Adrenal gland (tissue), 12 donors: ENCODE data around the gene PPP1R9B. TPM values are rescaled to one million over a fixed set of nuclear protein-coding genes. Genes with fewer than 3 reads are reported as not detected.

Experiments
- DNase-seq, 7 donors: peaks; one replicate each; pipeline ENCODE4 v3.0.0-alpha.2; 2019 to 2020
- H3K27ac ChIP-seq, 5 donors: fragments of 200-600 bp; sonication (generic) in 4 of 5; 1 replicate in 3 of 5; 2 replicates in 2 of 5; pipeline versions ENCODE4 v1.5.1 to v1.8.0; 2016 to 2020; ENCODE audit warnings: mild to moderate bottlenecking in 1 of 5
- H3K27me3 ChIP-seq: fragments of 200-600 bp; 2 replicates; pipeline ENCODE4 v1.8.0; 2021
- H3K36me3 ChIP-seq, 2 donors: fragments of 200-600 bp; replicated peaks in 1 of 2; 1 replicate in 1 of 2; 2 replicates in 1 of 2; pipeline versions ENCODE4 v1.5.1 to v1.8.0; 2018 to 2022
- H3K4me1 ChIP-seq, 2 donors: fragments of 200-600 bp; replicated peaks in 1 of 2; 1 replicate in 1 of 2; 2 replicates in 1 of 2; pipeline versions ENCODE4 v1.5.1 to v1.8.0; 2018 to 2021
- H3K4me3 ChIP-seq, 4 donors: fragments of 200-600 bp; sonication (generic) in 3 of 4; one replicate each; pipeline ENCODE4 v1.5.1; 2016 to 2018
- H3K9me3 ChIP-seq, 3 donors: fragments of 200-600 bp; sonication (generic) in 1 of 3; replicated peaks in 1 of 3; 1 replicate in 2 of 3; 2 replicates in 1 of 3; pipeline versions ENCODE4 v1.5.1 to v1.8.0; 2016 to 2021
- CTCF ChIP-seq, 6 experiments: fragments of 450-650 bp in 4 of 6; fragments of 200-600 bp in 2 of 6; sonication (generic) in 1 of 6; IDR thresholded peaks; 1 replicate in 5 of 6; 2 replicates in 1 of 6; pipeline versions ENCODE4 v1.5.1 to v1.8.0; 2016 to 2021; ENCODE audit warnings: antibody characterized with exemption in 6 of 6, mild to moderate bottlenecking in 2 of 6, moderate library complexity in 1 of 6
- POLR2A ChIP-seq, 2 donors: fragments of 450-650 bp; IDR thresholded peaks; one replicate each; pipeline ENCODE4 v1.6.1; 2017; ENCODE audit warnings: antibody characterized with exemption in 2 of 2, mild to moderate bottlenecking in 2 of 2, moderate library complexity in 1 of 2
- WGBS, 4 donors: extraction: QIAGEN DNeasy Blood & Tissue Kit in 2 of 4; methylation state at CpG; one replicate each; pipeline versions ENCODE4 v1.1.5 to v1.1.7; 2013 to 2017; 5-methylcytosine and 5-hydroxymethylcytosine counted together
- intact Hi-C, 2 donors: fragments of 100-400 bp; cut with DNase I; formaldehyde crosslinking; loops; one replicate each; pipeline versions ENCODE4 v1.14.1 to v1.15.0; 2022 to 2023
- polyA plus RNA-seq, 3 donors: library from polyadenylated mRNA; stranded (reverse); fragments of 200-250 nt in 2 of 3; fragments of 350-450 nt in 1 of 3; fragmentation: Illumina TruSeq in 1 of 3; extraction: RNeasy Lipid Tissue Mini Kit (QIAGEN cat#74804) in 1 of 3; gene quantifications; one replicate each; pipeline ENCODE4 v1.2.3, GENCODE V29; 2013 to 2014
- total RNA-seq, 9 donors: library from RNA; depleted of rRNA in 4 of 9; stranded (reverse); fragments of >200 nt in 4 of 9; fragments of 120-200 nt in 1 of 9; fragmentation: NEBNext Ultra II Directional in 1 of 9; extraction: Animal tissue kit (Norgen Biotek cat#: 25700) in 1 of 9; gene quantifications; one replicate each; pipeline versions ENCODE4 v1.1.0 to v1.2.4, GENCODE V29; 2013 to 2023
- donor health status: healthy with polysubstance abuse.
- donor health status: Bipolar disorder and iron deficiency.
- donor health status: DM: yes; HTN: yes; CAD: no.
- donor health status: DM: no; HTN: no; CAD: no.
- donor health status: DM: no; HTN: no; CAD: no.
- donor health status: DM: yes; HTN: yes; CAD: no.

The PPP1R9B gene
- total and polyA plus RNA-seq, 12 donors, result 21.8 to 128 (median 52.1) TPM

- H3K36me3 ChIP-seq, result peaks cover 0 to 10% of the 10 kb centered on the region in 2 donors
- intact Hi-C loops, result no loop called here
- H3K9me3 ChIP-seq, result no peaks in the 10 kb centered on the region
- DNase-seq, result peak in 3 of 7 donors; percentile 33 to 48 (median 44)
- peak within 1 kb of the TSS in 2 of 4 donors; percentile 18 to 68 for H3K4me3 ChIP-seq
- peak within 1 kb of the TSS in 2 of 5 donors; percentile 2 to 52 for H3K27ac ChIP-seq
- peaks cover 24 to 25% of the 10 kb centered on the region in 2 donors for H3K4me1 ChIP-seq
- H3K27me3 ChIP-seq, result no peaks in the 10 kb centered on the region
- no peak for TF ChIP-seq CTCF (IDR thresholded peaks at IDR 0.05)
- no peak for TF ChIP-seq POLR2A (IDR thresholded peaks at IDR 0.05)
- 1 to 6% (median 3%) methylated on average over 13 to 84 of the region's 84 CpGs for WGBS, 4 donors
These were observed 20.5 kb downstream of the PPP1R9B start, which contains the start of gene SAMD14 for GRCh38 chr17:50129728-50130558. Gene SAMD14, minus strand, starts transcription at chr17:50130160. Its CDS starts 5,201 bp downstream, at chr17:50124959.

GRCh38 chr17:50129353-50129727, 21.1 kb downstream of the PPP1R9B start:
- no peak for TF ChIP-seq POLR2A (IDR thresholded peaks at IDR 0.05)
- no peak for TF ChIP-seq CTCF (IDR thresholded peaks at IDR 0.05)
- intact Hi-C loops, result no loop called here
- peak in 1 of 7 donors; percentile 45 for DNase-seq

GRCh38 chr17:50128441-50129352, 21.8 kb downstream of the PPP1R9B start:
- WGBS, 4 donors, result 35 to 41% (median 39%) methylated on average over 28 to 32 of the region's 32 CpGs
- peak in 2 of 7 donors; percentile 27 to 30 for DNase-seq
- H3K27me3 ChIP-seq, result no peaks in the 10 kb centered on the region
- intact Hi-C loops, result no loop called here
- TF ChIP-seq CTCF (IDR thresholded peaks at IDR 0.05), result no peak
- TF ChIP-seq POLR2A (IDR thresholded peaks at IDR 0.05), result no peak
- H3K4me1 ChIP-seq, result peaks cover 21 to 23% of the 10 kb centered on the region in 2 donors
- H3K4me3 ChIP-seq, result peak overlapping the region in 2 of 4 donors; percentile 9 to 68
- H3K9me3 ChIP-seq, result no peaks in the 10 kb centered on the region
- H3K36me3 ChIP-seq, result no peaks in the 10 kb centered on the region
- H3K27ac ChIP-seq, result peak overlapping the region in 2 of 5 donors; percentile 2 to 52

More at GRCh38 chr17:50129353-50129727, 21.1 kb downstream of the PPP1R9B start:
- Histone ChIP-seq H3K9me3 (no peaks in the 10 kb centered on the region), H3K27ac (peak overlapping the region in 2 of 5 donors; percentile 2 to 52), H3K27me3 (no peaks in the 10 kb centered on the region), H3K4me3 (peak overlapping the region in 2 of 4 donors; percentile 18 to 68), H3K36me3 (peaks cover 0 to 4% of the 10 kb centered on the region in 2 donors), H3K4me1 (peaks cover 24 to 25% of the 10 kb centered on the region in 2 donors)
- 0 to 3% (median 2%) methylated on average over 1 to 31 of the region's 31 CpGs; no CpG with 5 or more reads in 1 of the 4 donors for WGBS, 4 donors
